ENCODE data around the gene TCERG1L.

The TCERG1L gene

DNA sequence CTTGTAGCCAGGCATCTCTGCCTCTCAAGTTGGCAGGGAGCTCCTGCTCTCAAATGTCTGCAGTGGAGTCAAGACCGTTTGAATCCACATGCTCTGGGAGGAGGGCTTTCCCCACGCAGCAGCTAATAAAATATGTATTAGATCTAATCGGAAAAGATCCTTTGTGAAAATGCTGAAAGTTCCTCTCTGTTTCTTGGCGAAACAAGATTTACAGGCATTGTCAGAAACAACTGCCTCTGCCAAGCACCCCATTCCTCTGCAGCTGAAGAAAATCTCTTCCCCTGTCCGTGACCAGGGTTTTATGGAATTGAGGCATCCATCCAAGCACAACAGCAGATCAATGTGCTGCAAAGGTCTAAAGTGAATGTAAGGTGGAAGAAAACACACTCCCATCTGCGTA, 165.8 kb downstream of the TCERG1L start:
- H3F3A ChIP-seq (ENCODE audit: low read depth) = no peaks in the 10 kb centered on the region
- no peak overlapping the region for H3K4me2 ChIP-seq (ENCODE audit: low read depth, low read length, poor library complexity, severe bottlenecking)
- no peak overlapping the region for H3K9ac ChIP-seq (ENCODE audit: low read depth, low read length, poor library complexity, severe bottlenecking)
- no peaks in the 10 kb centered on the region for H3K4me1 ChIP-seq (ENCODE audit: insufficient read depth, low read length, poor library complexity, severe bottlenecking)
- no peaks in the 10 kb centered on the region for H3K36me3 ChIP-seq (ENCODE audit: insufficient read depth, low read length)
- no peak for TF ChIP-seq EZH2phosphoT487 (IDR thresholded peaks at IDR 0.05; ENCODE audit: borderline replicate concordance)
- TF ChIP-seq, protein P1, sequence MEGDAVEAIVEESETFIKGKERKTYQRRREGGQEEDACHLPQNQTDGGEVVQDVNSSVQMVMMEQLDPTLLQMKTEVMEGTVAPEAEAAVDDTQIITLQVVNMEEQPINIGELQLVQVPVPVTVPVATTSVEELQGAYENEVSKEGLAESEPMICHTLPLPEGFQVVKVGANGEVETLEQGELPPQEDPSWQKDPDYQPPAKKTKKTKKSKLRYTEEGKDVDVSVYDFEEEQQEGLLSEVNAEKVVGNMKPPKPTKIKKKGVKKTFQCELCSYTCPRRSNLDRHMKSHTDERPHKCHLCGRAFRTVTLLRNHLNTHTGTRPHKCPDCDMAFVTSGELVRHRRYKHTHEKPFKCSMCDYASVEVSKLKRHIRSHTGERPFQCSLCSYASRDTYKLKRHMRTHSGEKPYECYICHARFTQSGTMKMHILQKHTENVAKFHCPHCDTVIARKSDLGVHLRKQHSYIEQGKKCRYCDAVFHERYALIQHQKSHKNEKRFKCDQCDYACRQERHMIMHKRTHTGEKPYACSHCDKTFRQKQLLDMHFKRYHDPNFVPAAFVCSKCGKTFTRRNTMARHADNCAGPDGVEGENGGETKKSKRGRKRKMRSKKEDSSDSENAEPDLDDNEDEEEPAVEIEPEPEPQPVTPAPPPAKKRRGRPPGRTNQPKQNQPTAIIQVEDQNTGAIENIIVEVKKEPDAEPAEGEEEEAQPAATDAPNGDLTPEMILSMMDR (conservative IDR thresholded peaks at IDR 0.05; ENCODE audit: low read length) = no peak
- no peak overlapping the region for H3K4me3 ChIP-seq (ENCODE audit: low read length, poor library complexity, severe bottlenecking)
- no peaks in the 10 kb centered on the region for H3K27me3 ChIP-seq (ENCODE audit: insufficient read depth, low read length, poor library complexity, severe bottlenecking)
- no peaks in the 10 kb centered on the region for H3K79me2 ChIP-seq (ENCODE audit: insufficient read depth, low read length)
- no peak overlapping the region for H2AFZ ChIP-seq (ENCODE audit: low read length)
- no peaks in the 10 kb centered on the region for H3K9me2 ChIP-seq (replicated peaks; ENCODE audit: low read depth, low read length)
- peaks cover 6% of the 10 kb centered on the region; the same call in 1 of the 2 replicates for H3K9me3 ChIP-seq (ENCODE audit: insufficient read depth, low read depth, low read length)
- H4K20me1 ChIP-seq (ENCODE audit: insufficient read depth, low read length, poor library complexity, severe bottlenecking) = no peaks in the 10 kb centered on the region

DNA sequence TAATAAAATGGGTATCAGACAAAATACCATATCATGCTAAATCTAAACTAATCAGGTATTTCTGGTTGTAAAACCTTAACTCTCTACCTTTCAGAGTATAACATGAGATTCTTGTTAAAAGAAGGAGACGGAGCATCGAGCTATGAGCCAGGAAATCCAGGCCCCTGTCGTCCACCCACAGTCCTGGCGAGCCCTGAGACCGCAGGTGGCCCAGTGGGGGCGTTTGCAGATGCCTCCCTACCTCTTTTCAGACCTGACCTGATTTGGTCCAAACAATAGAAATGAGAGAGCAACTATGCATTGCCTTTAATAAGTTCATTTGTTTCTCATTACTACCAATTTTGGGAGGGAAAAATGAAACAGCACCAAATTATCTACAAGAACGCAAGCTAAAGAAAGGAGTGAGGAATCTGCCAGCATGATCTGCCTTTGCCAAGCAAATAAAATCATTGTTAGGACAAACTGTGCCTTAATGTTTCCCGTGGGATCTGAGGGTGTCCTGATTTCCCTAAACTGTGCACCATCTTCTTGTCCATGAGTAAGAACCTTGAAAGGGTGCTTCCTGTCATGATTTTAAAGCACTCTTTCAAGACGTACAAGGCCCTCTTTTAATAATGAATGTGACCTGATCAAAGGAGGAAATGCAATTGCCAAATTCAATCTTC, 166.7 kb downstream of the TCERG1L start:
- Histone ChIP-seq H3K36me3 (ENCODE audit: insufficient read depth, low read length) (no peaks in the 10 kb centered on the region), H3K9me2 (replicated peaks; ENCODE audit: low read depth, low read length) (no peaks in the 10 kb centered on the region), H3K4me3 (ENCODE audit: low read length, poor library complexity, severe bottlenecking) (no peak overlapping the region), H4K20me1 (ENCODE audit: insufficient read depth, low read length, poor library complexity, severe bottlenecking) (no peaks in the 10 kb centered on the region), H3K4me1 (ENCODE audit: insufficient read depth, low read length, poor library complexity, severe bottlenecking) (no peaks in the 10 kb centered on the region), H3K9me3 (ENCODE audit: insufficient read depth, low read depth, low read length) (peaks cover 13% of the 10 kb centered on the region; the same call in 1 of the 2 replicates), H3K9ac (ENCODE audit: low read depth, low read length, poor library complexity, severe bottlenecking) (no peak overlapping the region), H2AFZ (ENCODE audit: low read length) (no peak overlapping the region), H3K79me2 (ENCODE audit: insufficient read depth, low read length) (no peaks in the 10 kb centered on the region), H3F3A (ENCODE audit: low read depth) (no peaks in the 10 kb centered on the region), H3K4me2 (ENCODE audit: low read depth, low read length, poor library complexity, severe bottlenecking) (no peak overlapping the region), H3K27me3 (ENCODE audit: insufficient read depth, low read length, poor library complexity, severe bottlenecking) (no peaks in the 10 kb centered on the region)
- no peak for TF ChIP-seq EZH2phosphoT487 (IDR thresholded peaks at IDR 0.05; ENCODE audit: borderline replicate concordance)
- TF ChIP-seq, protein P1 (conservative IDR thresholded peaks at IDR 0.05; ENCODE audit: low read length) = no peak

DNA sequence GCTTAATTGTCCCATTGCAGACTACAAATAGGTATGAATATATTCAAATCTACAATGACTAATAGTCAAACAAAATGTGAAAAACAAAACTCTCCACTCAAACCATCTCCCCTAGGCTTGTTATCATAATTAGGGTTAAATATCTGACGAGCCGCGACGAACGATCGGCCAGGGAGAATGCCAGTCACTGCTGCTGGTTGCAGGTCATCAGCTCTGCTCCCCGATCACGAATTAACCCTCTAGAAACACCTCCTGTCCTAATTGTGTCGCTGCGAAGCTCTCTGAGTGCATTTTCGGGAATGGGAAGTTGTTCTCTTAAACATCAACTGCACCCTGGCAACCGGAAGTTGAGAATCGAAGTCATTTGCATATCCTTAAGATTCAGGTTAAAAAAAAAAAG, 167.3 kb downstream of the TCERG1L start:
- Histone ChIP-seq H3K36me3 (ENCODE audit: insufficient read depth, low read length) (no peaks in the 10 kb centered on the region), H3F3A (ENCODE audit: low read depth) (no peaks in the 10 kb centered on the region), H3K4me3 (ENCODE audit: low read length, poor library complexity, severe bottlenecking) (no peak overlapping the region), H3K9me2 (replicated peaks; ENCODE audit: low read depth, low read length) (no peaks in the 10 kb centered on the region), H3K9me3 (ENCODE audit: insufficient read depth, low read depth, low read length) (peaks cover 14% of the 10 kb centered on the region; the same call in 1 of the 2 replicates), H3K4me2 (ENCODE audit: low read depth, low read length, poor library complexity, severe bottlenecking) (no peak overlapping the region), H4K20me1 (ENCODE audit: insufficient read depth, low read length, poor library complexity, severe bottlenecking) (no peaks in the 10 kb centered on the region), H3K27me3 (ENCODE audit: insufficient read depth, low read length, poor library complexity, severe bottlenecking) (no peaks in the 10 kb centered on the region), H2AFZ (ENCODE audit: low read length) (no peak overlapping the region), H3K9ac (ENCODE audit: low read depth, low read length, poor library complexity, severe bottlenecking) (no peak overlapping the region), H3K79me2 (ENCODE audit: insufficient read depth, low read length) (no peaks in the 10 kb centered on the region), H3K4me1 (ENCODE audit: insufficient read depth, low read length, poor library complexity, severe bottlenecking) (no peaks in the 10 kb centered on the region)
- TF ChIP-seq EZH2phosphoT487 (IDR thresholded peaks at IDR 0.05; ENCODE audit: borderline replicate concordance) = no peak
- TF ChIP-seq, protein P1 (conservative IDR thresholded peaks at IDR 0.05; ENCODE audit: low read length) = no peak
